ENCODE data around the gene LGALS8.

GRCh38 chr1:236524895-236525184 lies 1.1 kb downstream of the LGALS8 start:
- TF ChIP-seq POLR2A (IDR thresholded peaks at IDR 0.05; ENCODE audit: low read depth) (no peak), CTCF (IDR thresholded peaks at IDR 0.05) (no peak), POLR2AphosphoS5 (IDR thresholded peaks at IDR 0.05) (no peak)

Measured in esophagus muscularis mucosa (tissue), 3 donors.